NCI-H2029 treated with DMSO at 0.1 percent for 48 hours (cell line): ENCODE data around the gene OS9.

Experiments used
- DNase-seq: peaks from one replicate; lab custom pipeline; 2025; lab: John Stamatoyannopoulos, UW

The OS9 gene

DNA sequence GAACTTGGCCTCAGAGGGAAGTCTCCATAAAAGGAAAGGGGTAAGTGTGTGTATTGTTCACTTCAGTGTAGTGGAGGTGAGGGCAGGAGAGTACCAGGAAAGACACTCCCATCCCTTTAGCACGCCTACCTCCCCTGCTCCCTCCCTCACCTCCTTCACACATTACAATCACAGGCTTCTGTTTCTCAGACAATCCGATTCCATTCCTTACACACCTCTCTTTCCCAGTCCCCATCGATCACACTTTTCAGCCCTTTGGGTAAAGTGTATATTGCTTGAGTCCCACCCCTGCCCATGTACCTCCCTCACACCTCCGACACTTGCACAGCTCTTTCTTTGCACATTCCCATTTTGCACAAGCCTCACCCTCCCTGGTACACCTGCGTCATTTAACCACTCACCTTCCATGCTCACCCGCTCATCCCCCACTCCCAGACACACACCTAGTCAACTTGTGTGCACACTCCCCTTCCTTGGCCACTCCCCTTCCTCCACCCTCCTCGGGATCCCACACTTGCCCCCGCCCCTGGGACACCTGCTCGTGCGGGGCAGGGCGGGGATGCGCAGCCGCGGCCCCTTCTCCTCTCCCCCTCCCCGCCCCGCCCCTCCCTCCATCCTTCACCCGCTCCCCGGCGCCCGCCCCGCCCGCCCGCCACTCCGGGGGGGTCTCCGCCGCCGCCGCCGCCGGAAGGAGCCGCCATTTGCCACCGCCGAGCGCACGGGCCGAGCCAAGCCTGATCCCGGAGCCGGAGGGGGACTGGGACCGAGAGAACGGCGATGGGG, 60.7 kb downstream of the OS9 start, which contains the start of gene MARCHF9:
TSS of gene MARCHF9 (plus strand) at position 693 of the 783 bp plus-strand sequence. CDS start 426 bp downstream, outside the sequence.
- peak; percentile 83 for DNase-seq

DNA sequence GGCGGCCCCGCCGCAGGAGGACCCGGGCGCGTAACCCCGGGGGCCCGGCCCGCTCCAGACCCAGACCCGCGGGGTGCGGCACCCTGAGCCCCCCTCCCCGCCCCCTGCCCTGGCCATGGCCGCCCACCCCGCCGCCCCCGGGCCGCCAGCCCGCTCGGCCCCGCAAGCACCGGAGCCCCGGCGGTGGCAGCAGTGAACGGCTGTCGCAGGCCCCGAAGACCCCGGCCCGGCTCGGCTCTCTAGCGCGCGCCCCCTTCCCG, 61.2 kb downstream of the OS9 start:
- DNase-seq: no peak

DNA sequence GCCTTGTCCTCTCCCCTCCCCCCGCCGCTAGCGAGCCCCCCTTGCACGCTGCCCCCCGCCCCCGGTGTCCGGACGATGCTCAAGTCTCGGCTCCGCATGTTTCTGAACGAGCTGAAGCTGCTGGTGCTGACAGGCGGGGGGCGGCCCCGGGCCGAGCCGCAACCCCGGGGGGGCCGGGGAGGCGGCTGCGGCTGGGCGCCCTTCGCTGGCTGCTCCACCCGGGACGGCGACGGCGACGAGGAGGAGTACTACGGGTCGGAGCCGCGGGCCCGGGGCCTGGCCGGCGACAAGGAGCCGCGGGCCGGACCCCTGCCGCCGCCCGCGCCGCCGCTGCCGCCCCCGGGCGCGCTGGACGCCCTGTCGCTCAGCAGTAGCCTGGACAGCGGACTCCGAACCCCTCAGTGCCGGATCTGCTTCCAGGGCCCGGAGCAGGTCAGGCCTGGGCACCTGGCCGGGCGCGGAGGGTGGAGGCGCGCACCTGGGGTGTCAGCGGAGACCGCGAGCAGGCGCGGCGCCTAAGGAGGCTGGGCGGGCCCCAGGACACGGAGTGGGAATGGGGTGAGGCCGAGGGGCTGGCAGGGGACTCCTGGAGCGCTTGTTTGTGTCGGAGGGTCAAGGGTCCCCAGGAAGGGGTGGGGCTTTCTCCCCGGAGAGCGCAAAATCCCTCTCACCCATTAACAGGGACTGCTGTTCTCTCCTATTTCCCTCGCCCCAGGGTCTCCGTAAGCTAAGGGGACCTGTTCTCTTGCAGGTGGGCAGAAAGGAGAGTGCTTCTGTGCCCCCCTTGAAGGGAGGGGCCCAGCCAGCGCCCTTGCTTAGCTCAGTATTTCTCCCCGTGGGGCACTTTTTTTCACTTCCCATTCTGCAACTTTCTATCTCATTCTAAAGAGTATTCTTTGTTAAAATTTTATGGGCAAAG, 61.8 kb downstream of the OS9 start:
- no peak for DNase-seq

DNA sequence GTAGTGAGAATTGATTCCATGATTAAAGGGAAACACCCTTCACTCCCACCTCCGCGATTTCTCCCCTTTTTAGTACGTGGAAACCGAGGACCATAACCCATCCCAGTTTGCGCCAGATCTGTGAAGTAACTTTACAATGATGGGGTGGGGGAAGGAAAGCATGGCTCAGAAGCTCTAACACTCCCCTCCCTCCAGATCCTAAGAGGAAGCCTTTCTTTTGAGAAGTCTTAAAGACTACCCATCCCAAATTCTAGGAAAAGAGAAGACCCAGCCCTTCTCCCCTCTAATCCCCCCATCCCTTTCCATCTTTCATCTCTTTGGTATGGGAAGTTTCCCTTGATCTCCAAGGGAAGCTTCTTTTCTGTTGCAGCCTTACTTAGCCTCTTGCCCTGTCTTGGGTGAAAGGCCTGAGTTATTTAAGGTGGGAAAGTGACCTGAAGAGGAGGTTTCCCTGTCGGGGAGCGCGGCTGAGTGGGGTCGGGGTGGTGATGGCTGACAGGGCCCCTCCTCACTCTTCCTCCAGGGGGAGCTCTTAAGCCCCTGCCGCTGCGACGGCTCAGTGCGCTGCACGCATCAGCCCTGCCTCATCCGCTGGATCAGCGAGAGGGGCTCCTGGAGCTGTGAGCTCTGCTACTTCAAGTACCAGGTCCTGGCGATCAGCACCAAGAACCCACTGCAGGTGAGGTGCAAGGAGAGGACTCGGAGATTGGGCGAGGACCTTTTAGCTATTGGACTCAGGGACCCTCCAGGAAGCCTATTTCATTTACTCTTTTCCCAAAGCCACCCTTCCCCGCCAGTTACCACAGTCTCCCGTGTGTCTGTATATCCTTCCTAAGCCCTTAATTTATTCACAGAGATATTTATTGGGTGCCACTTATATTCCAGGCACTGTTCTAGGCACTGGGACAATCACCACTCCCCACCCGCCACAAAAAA, 62.7 kb downstream of the OS9 start:
- DNase-seq: no peak

DNA sequence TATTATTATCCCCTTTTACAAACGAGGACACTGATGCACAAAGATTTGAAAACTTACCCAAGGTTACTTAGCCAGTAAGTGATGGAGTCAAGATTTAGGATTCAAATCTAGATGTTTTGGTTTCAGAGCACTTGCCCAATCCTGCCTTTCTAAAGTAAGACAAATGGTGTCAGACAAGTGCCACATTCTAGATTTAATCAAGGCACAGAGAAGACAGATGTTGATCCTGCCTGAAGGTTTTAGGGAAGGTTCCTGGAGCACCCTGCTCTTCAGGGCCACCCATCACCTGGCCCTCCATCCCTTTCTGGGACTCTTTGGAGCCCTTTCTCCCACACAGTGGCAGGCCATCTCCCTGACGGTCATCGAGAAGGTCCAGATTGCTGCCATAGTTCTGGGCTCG, 63.8 kb downstream of the OS9 start:
- no peak for DNase-seq

DNA sequence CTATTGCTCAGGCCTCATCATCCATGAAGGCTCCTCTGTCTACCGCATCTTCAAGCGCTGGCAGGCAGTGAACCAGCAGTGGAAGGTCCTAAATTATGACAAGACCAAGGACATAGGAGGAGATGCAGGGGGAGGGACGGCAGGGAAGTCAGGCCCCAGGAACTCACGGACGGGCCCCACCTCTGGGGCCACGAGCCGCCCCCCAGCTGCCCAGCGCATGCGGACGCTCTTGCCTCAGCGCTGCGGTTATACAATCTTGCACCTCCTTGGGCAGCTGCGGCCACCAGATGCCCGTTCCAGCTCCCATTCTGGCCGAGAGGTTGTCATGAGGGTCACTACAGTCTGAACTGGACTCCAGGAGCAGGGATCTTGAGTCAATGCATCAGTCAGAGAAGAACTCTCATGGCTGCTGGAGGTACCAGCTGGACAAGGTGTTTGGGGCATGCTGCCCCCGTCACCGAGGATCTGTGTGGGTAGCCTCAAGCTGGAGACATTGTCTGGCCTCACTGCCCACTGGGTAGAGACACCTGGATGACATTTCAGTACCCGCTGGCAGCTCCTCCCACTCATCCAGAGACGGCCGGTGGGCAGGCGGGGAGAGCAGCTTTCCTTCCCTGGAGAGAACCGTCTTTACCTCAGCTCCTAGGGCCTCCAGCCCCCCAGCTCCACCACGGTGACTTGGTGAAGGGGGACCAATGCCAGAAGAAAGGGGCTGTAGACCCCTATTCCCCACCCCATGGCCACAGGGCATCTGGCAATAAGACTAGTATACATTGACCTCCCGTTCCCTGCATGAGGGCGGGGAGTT, 64.8 kb downstream of the OS9 start:
- no peak for DNase-seq

DNA sequence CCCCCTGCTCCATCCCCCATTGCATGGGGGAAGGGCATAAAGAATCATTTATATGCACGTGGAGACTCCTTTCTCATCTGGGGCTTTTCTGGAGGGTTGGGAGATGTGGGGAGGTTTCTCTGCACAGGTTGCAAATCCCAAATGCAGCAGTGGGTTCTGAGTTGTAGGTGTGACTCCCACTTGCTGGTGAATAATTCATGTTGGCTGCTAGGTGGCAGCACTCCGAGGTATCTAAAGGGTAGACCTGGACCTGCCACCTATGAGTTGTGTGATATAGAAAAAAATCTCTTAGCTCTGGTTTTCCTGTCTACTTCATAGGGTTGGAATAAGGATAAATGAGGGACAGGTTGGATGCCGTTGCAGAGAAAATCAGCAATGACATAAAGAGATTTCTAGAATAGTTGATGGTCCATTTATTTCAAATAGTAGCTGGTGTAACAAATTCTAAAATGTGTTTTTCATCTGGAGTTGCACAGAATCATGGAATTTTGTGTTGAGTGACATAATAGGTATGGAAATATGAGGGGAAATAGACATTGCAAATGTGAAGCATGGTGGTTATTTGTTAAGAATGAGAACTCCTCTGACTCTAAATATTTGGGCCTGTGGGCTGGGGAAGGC, 65.5 kb downstream of the OS9 start:
- no peak for DNase-seq

DNA sequence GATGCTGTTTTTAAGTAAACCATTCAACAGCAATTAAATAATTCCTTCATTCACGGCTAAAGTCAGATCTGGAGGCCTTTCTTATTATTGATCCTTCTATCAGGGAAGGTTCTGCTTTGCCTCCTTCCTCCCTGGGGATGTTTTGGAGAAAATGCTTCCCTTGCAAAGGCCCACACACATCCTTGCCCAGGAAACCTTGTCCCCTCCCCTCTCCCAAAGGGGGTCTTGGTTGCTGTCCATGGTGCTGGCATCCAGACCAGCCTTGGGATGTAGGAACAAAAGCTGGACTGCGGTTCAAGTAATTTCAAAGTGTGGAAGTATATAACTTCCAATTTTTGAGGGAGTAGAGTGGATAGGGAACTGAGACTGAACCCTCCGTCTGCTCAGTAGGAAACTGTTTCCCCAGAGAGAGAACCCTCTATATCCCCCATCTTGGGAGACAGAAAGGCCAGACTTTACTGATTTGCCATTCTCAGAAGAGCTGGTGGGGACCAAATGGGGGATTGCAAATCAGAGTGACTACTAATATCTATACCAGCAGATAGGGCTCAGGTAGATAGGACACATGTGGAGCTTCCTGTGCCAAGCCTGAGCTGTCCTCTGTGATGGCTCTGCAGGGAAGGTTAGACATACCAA, 66.5 kb downstream of the OS9 start:
- DNase-seq: no peak

DNA sequence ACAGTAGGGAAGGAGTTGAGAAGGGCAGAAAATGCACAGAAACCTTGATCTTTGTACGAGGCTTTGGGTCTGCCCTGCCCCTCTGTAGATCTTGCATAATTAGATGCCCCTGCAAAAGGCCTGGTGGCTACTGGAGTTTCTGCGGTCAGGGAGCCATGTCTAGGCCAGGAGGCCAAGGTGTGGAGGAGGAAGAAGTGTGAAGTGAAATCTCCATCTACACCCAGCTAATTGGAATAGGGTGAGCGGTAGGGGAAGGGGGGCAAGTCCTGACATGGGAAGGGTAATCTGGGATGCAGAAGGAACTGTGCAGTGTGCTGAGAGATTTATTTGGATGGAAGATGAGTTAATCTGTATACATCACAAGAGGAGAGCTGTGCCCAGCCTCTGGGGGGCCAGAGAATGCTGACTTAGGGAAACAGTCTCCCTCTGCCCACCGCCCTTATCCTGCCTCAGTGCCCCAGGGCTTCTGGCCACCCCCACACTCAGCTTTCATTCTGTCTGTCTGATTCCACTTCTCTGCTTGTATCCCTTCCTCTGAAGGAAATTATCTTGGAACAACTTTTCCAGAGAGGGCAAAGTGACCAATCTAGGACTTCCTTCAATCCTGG, 67.6 kb downstream of the OS9 start:
- DNase-seq: no peak

DNA sequence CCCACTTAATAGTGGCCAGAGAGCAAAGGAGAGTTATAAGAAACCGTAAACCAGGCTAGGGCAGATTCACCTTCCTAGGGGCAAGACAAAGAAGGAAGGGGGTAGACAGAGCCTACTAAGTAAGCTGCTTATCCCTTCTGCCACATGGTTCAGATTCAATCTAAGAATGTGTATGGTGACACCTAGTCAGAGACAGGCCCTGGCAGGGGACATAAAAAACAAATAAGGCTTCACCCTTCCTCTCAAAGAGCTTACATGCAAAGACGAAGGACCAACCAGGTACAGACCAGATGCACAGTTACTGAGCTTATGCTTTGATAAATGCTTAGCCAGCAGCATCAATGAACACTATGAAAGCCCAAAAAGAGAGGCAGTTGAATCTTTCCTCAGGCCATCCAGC, 68.5 kb downstream of the OS9 start:
- DNase-seq: no peak

DNA sequence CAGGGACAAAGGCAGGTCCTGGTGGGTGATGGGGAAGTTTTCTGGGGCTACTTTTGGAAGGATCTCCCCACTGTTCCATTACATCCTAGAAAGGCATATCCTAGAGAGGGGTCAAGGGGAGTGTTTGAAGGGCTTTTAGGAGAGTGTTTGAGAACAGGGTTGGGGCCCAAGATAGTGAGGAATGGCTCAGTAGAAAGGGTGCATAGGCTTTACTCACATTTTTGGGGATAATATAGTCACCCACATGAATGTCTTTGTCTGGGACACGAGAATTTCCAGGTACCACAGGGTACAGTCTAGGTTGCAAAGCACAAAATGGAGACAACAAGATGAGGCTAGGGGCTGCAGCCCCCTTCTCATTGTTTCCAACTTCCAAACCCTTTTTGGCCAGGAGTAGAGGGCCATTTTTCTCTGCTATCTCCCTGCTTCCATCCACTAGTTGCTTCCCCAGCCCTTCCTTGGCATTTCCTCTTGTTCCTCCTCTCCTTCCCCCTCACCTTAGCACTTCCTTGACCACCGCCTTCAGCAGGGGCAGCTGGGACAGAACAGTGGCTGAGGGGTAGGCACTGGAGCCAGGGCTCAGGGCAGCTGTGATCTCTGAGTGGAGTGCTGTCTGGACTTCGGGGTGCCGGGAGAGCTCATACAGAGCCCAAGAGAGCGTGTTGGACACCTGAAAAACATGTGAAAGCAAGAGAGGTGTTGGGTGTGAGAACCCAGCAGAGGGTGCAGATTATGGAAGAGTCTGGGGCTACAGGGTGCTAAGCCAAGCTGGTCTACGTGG, 70.1 kb downstream of the OS9 start:
- DNase-seq: no peak

DNA sequence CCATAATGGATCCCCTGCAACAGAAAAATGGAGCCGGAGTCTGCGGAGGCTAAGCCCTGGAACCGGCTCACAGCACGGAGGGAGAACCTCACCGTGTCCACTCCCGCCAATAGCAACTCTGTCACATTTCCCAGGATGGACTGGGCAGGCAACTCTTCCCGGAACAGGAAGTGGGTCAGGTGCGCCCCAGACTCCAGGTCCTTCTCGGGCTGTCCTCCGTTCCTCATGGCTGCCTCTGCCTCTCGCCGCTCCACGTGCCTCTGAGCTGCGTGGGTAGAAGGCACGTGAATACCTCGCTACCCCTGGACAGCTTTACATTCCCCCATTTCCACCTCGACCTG, 70.7 kb downstream of the OS9 start:
- no peak for DNase-seq

DNA sequence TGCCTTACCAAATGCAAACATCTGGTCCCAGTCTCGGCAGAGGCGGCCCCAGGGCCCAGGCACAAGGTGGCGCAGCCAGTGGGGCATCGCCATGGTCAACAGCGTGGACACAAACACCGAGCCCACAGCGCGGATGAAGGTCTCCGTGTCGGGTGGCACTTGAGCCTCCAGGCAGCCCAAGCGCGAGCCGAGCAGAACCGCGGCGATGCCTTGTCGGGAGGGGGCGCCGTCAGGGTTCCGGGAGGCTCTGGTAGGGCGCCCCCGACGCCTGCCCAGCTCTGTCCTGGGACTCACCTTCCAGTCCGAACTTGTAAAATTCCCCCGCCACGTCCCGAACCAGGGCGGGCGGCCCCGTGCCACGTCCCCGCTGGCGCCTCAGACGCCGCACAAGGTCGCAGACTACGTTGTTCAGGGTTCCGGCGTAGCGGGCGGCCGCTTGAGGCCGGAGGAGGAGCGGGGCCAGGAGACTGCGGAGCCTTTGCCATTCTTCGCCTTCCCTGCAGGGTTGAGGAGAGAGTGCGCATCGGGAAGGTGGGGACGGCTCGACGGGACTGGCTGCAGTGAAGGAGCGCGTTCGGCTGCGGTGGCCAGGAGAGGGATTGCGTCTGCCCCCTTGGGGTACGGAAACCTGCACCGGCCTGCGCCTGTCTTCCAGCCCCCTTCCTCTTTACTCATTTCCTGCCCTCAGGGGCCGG, 71.2 kb downstream of the OS9 start:
- DNase-seq: no peak

DNA sequence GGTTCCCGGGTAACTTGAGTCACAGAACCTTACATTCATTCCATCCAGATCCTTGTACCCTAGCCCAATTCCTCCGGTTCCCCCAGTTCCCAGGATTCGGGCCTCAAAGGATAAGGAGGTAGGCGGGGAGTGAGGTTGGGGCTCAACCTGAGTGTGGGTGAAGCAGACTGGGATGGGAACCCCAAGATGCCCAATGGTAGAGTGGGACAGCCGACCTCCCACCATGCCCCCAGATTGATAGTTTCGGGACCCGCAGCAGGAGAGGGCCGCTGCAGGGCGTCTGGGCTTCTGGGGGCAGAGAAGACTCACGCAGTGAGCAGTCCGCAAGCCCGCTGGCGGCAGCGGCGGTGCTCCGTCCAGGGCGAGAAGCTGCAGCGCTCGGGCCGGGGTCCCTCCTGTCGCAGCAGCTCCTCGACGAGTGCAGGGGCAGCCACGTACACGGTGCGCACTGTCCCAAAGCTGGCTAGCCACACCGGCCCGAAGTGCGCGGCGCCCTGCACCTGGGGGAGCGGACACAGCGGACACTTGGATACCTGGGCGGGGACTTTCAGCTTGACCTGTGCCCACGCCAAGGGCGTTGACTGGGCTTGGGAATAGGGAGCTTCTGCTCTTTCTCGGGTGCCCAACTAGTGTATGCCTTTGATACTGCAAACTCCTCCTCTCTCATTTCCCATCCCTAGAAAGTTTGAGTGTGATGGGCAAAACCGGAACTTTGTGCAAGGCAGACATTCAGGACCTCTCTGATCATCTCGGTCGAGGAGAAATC, 71.9 kb downstream of the OS9 start:
- no peak for DNase-seq

DNA sequence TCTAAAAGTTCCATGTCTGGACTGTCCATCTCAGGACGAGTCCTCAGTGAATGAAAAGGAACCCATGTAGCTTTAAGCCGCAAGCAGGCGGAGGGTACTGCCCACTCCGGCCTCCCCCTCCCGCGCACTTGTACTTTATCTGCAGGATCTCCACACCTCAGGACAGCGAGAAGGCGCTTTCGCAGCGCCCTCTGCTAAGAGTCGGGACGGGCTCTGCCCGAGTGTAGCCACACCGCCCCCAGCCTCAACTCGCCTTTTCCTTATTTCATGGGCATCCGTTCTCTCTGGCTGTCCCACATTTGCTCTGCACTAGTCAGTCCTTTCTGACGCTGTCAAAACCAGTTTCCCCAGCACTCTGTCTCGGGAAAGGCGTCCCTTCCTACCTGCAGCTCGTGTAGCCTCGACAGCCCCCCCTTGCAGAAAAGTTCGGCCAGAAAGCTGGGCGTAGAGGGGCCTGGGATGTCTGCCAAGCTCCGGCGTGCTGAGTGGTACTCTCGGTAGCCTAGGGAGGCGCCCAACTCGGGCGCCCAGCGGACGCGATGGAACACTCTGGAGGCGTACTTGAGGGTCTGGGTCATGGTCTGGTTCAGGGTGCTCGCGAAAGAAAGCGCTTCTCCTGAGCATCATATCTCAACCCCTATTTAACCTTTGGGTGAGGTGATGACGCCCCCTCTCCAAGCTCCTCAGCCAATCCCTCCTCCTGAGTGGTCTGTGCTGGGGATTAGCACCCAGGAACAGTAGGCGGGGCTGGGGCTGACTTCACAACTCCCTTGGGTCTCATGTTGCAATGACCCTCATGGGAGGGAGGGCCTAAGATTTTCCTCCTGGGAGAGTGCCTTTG, 72.8 kb downstream of the OS9 start, which contains the start of gene CYP27B1:
TSS of gene CYP27B1 (minus strand) at position 615 of the 841 bp plus-strand sequence. CDS start at position 578, 37 bp downstream.
- DNase-seq: peak; percentile 57

DNA sequence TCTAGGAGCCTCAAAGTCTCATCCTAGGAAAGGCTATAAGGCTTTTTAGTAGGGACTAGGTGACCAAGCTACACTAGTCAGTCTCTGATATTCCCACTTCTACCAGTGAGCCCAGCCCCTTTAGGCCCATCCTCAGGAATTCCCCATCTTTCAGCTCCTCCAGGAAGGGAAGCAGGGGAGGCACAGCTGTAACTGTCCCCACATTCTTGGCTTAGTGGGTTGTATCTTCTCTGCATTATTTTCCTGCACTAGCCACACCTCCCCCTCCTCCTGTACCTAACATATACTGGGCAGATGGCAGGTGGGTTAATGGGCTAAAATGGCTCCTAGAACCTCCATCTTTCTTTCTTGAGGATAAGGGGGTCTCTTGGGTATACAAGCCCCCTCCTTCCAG, 73.4 kb downstream of the OS9 start:
- no peak for DNase-seq

DNA sequence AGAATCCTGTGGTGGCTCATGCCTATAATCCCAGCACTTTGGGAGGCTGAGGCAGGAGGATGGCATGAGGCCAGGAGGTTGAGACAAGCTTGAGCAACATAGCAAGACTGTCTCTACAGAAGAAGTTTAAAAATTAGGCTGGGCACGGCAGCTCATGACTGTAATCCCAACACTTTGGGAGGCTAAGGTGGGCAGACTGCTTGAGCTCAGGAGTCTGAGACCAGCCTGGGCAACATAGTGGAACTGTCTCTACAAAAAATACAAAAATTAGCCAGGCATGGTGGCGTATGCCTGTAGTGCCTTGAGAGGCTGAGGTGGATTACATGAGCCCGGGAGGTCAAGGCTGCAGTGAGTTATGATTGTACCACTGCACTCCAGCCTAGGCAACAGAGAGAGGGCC, 73.9 kb downstream of the OS9 start:
- no peak for DNase-seq
